Neuronal stem cell (in vitro differentiated cells): ENCODE measurements around the gene SOX1.
A peak's percentile ranks its signal among the peaks of the same experiment; 100 is the strongest.

Experiments
- DNase-seq: peaks from one replicate; pipeline ENCODE4 v3.0.0-alpha.2; 2013; ENCODE audit warnings: low spot score
- H2AFZ ChIP-seq: one replicate; pipeline ENCODE4 v1.6.1; 2013; ENCODE audit warnings: mild to moderate bottlenecking, low read length, inconsistent platforms
- H2AK5ac ChIP-seq: 2 replicates; pipeline ENCODE4 v1.6.1; 2013; ENCODE audit warnings: low read depth, mild to moderate bottlenecking, inconsistent platforms, low read length, moderate library complexity, mixed read lengths
- H2BK120ac ChIP-seq: 2 replicates; pipeline ENCODE4 v1.6.1; 2013; ENCODE audit warnings: low read depth, mild to moderate bottlenecking, inconsistent platforms, low read length, moderate library complexity, mixed read lengths
- H2BK12ac ChIP-seq: one replicate; pipeline ENCODE4 v1.6.1; 2013; ENCODE audit warnings: low read length, inconsistent platforms
- H2BK15ac ChIP-seq: 2 replicates; pipeline ENCODE4 v1.6.1; 2013; ENCODE audit warnings: mild to moderate bottlenecking, low read length, inconsistent platforms, mixed read lengths
- H2BK5ac ChIP-seq: one replicate; pipeline ENCODE4 v1.6.1; 2013; ENCODE audit warnings: inconsistent platforms, mild to moderate bottlenecking, low read length, moderate library complexity
- H3K14ac ChIP-seq: one replicate; pipeline ENCODE4 v1.6.1; 2013; ENCODE audit warnings: low read length, inconsistent platforms
- H3K18ac ChIP-seq: 2 replicates; pipeline ENCODE4 v1.6.1; 2013; ENCODE audit warnings: low read length, inconsistent platforms
- H3K23ac ChIP-seq: 2 replicates; pipeline ENCODE4 v1.6.1; 2013; ENCODE audit warnings: low read depth, mild to moderate bottlenecking, mixed read lengths, low read length, inconsistent platforms; ENCODE audit not compliant: poor library complexity
- H3K27ac ChIP-seq: replicated peaks from 3 replicates; pipeline ENCODE4 v1.5.1; 2013; ENCODE audit warnings: low read length, inconsistent platforms
- H3K27me3 ChIP-seq, 3 experiments: 2 replicates each; pipeline ENCODE4 v1.6.1; 2013; ENCODE audit warnings: low read length in 3 of 3, mild to moderate bottlenecking in 2 of 3, inconsistent platforms in 1 of 3, low read depth in 1 of 3, mixed read lengths in 1 of 3, moderate library complexity in 1 of 3; ENCODE audit not compliant: control insufficient read depth in 3 of 3, insufficient read depth in 3 of 3
- H3K36me3 ChIP-seq, 2 donors: replicated peaks in 1 of 2; 2 replicates each; pipeline ENCODE4 v1.6.1; 2013; ENCODE audit warnings: low read length in 2 of 2; ENCODE audit not compliant: control insufficient read depth in 2 of 2, insufficient read depth in 2 of 2
- H3K4ac ChIP-seq: 2 replicates; pipeline ENCODE4 v1.6.1; 2013; ENCODE audit warnings: inconsistent platforms, mild to moderate bottlenecking, low read length, moderate library complexity
- H3K4me1 ChIP-seq, 2 donors: 1 replicate in 1 of 2; 2 replicates in 1 of 2; pipeline ENCODE4 v1.6.1; 2013; ENCODE audit warnings: low read length in 2 of 2, low read depth in 1 of 2; ENCODE audit not compliant: control insufficient read depth in 2 of 2, insufficient read depth in 1 of 2
- H3K4me2 ChIP-seq: one replicate; pipeline ENCODE4 v1.6.1; 2013; ENCODE audit warnings: mild to moderate bottlenecking, low read length, inconsistent platforms; ENCODE audit not compliant: insufficient read depth, poor library complexity, severe bottlenecking
- H3K4me3 ChIP-seq, 2 donors: 2 replicates each; pipeline ENCODE4 v1.5.1; 2013; ENCODE audit warnings: low read length in 2 of 2, mild to moderate bottlenecking in 2 of 2, inconsistent platforms in 1 of 2, moderate library complexity in 1 of 2
- H3K79me1 ChIP-seq: one replicate; pipeline ENCODE4 v1.6.1; 2013; ENCODE audit warnings: low read depth, mild to moderate bottlenecking, inconsistent platforms, low read length, moderate library complexity
- H3K9ac ChIP-seq: one replicate; pipeline ENCODE4 v1.6.1; 2013; ENCODE audit warnings: mild to moderate bottlenecking, low read depth, low read length, inconsistent platforms; ENCODE audit not compliant: poor library complexity
- H3K9me3 ChIP-seq, 2 donors: replicated peaks in 1 of 2; 2 replicates each; pipeline versions ENCODE3 to v1.6.1; 2013; ENCODE audit warnings: low read length in 2 of 2, mild to moderate bottlenecking in 2 of 2, inconsistent platforms in 1 of 2, low read depth in 1 of 2, mixed read lengths in 1 of 2, moderate library complexity in 1 of 2; ENCODE audit not compliant: control insufficient read depth in 2 of 2, insufficient read depth in 1 of 2
- H4K8ac ChIP-seq: one replicate; pipeline ENCODE4 v1.6.1; 2013; ENCODE audit warnings: low read depth, mild to moderate bottlenecking, inconsistent platforms, low read length, moderate library complexity
- H4K91ac ChIP-seq: one replicate; pipeline ENCODE4 v1.6.1; 2013; ENCODE audit warnings: low read length, low read depth, mild to moderate bottlenecking, inconsistent platforms; ENCODE audit not compliant: poor library complexity
- WGBS, 2 donors: extraction: QIAGEN DNeasy Blood & Tissue Kit; methylation state at CpG; one replicate each; pipeline ENCODE4 v1.1.7; 2013; ENCODE audit warnings: missing lambda C conversion rate in 2 of 2, mixed read lengths in 1 of 2; ENCODE audit not compliant: insufficient read length in 2 of 2, insufficient replicate concordance in 1 of 2; ENCODE audit errors: extremely low coverage in 2 of 2; 5-methylcytosine and 5-hydroxymethylcytosine counted together

SOX1 gene

GRCh38 chr13:112111239-112111857, 44.4 kb downstream of the SOX1 start:
- H2AFZ ChIP-seq = no peak overlapping the region
- no peak overlapping the region for H2AK5ac ChIP-seq
- H2BK15ac ChIP-seq = no peak overlapping the region
- H3K27me3 ChIP-seq = no peaks in the 10 kb centered on the region
- H3K27ac ChIP-seq = no peak overlapping the region
- H3K36me3 ChIP-seq = peaks cover 0 to 20% of the 10 kb centered on the region in 2 donors
- no CpG with 5 or more reads among the region's 10 CpGs for whole genome bisulfite sequencing, 2 donors
- H3K4me2 ChIP-seq = no peak overlapping the region
- H4K91ac ChIP-seq = no peak overlapping the region
- no peak overlapping the region for H3K4ac ChIP-seq
- no peak overlapping the region for H2BK120ac ChIP-seq
- no peak overlapping the region for H3K18ac ChIP-seq
- no peak overlapping the region for H4K8ac ChIP-seq
- H3K4me1 ChIP-seq = peaks cover 12 to 47% of the 10 kb centered on the region in 2 donors
- H3K23ac ChIP-seq = no peak overlapping the region
- no peak for DNase-seq
- no peak overlapping the region for H3K9ac ChIP-seq
- no peak overlapping the region for H2BK12ac ChIP-seq
- H3K79me1 ChIP-seq = no peaks in the 10 kb centered on the region
- H3K4me3 ChIP-seq = no peak overlapping the region
- H2BK5ac ChIP-seq = no peak overlapping the region
- peaks cover 0 to 1% of the 10 kb centered on the region in 2 donors for H3K9me3 ChIP-seq
- no peak overlapping the region for H3K14ac ChIP-seq

- Histone ChIP-seq H3K4me2 (no peak overlapping the region), H3K27me3 (no peaks in the 10 kb centered on the region)
- DNase-seq = no peak
Measured at GRCh38 chr13:112112534-112113276, 45.8 kb downstream of the SOX1 start.

DNA sequence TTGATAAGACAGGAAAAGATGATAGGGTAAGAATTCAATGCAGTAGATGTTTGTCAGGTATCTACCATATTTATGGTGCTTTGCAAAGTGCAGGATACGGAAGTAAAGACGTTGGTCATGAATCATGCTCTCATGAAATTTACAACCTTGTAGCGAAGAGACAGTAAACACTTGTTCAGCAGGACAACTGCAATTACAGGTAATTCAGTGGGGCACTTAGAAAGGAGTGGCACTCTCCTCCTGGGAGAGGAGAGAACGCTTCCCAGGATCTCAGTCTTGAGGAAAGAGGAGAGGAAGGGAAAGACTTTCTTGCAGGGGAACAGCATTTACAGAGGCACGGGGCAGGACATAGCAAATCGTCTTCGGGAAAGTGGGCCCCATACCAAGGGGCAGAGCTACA, 46.4 kb downstream of the SOX1 start:
- H3K79me1 ChIP-seq = no peaks in the 10 kb centered on the region

More at GRCh38 chr13:112112534-112113276, 45.8 kb downstream of the SOX1 start:
- Histone ChIP-seq H3K9me3 (peaks cover 0 to 1% of the 10 kb centered on the region in 2 donors), H3K4ac (no peak overlapping the region), H4K8ac (no peak overlapping the region), H3K14ac (peak overlapping the region; percentile 5), H2BK5ac (no peak overlapping the region), H3K36me3 (peaks cover 0 to 14% of the 10 kb centered on the region in 2 donors), H3K23ac (peak overlapping the region; percentile 3), H3K9ac (no peak overlapping the region), H2BK12ac (peak overlapping the region; percentile 16), H3K4me3 (no peak overlapping the region), H3K79me1 (no peaks in the 10 kb centered on the region), H3K27ac (no peak overlapping the region), H4K91ac (no peak overlapping the region), H2AK5ac (peak overlapping the region; percentile 51), H2AFZ (no peak overlapping the region), H2BK15ac (peak overlapping the region; percentile 77), H3K4me1 (peaks cover 3 to 34% of the 10 kb centered on the region in 2 donors), H3K18ac (peak overlapping the region; percentile 56), H2BK120ac (peak overlapping the region; percentile 58)
- WGBS, 2 donors = no CpG with 5 or more reads among the region's 15 CpGs

DNA sequence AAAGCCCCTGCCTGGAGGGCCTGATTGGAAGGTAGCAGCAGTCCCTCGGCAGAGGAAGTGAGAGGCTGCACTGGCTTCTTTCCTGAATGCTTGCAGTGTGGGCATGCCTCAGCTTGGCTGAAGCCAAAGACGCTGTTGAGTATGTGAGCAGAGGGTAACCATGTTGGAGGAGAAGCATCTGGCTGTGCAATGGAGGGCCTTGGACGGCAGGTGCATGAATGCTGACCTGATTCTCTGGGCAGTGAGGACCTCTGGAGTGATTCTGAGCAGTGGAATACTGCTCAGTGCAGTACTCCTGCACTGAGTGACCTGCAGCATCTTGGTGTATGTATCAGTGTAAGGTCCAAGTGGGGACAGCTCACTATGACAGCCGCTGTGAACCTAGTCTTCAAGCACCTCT, 46.9 kb downstream of the SOX1 start:
- Histone ChIP-seq H3K23ac (no peak overlapping the region), H2AK5ac (peak overlapping the region; percentile 44), H3K18ac (peak overlapping the region; percentile 51), H3K27me3 (no peaks in the 10 kb centered on the region), H4K8ac (no peak overlapping the region), H3K4ac (no peak overlapping the region), H3K4me1 (peaks cover 3 to 33% of the 10 kb centered on the region in 2 donors), H3K36me3 (peaks cover 0 to 3% of the 10 kb centered on the region in 2 donors), H3K4me3 (no peak overlapping the region), H3K9ac (no peak overlapping the region), H2BK12ac (no peak overlapping the region), H3K9me3 (peaks cover 0 to 1% of the 10 kb centered on the region in 2 donors), H3K79me1 (no peaks in the 10 kb centered on the region), H2BK15ac (no peak overlapping the region), H3K14ac (no peak overlapping the region), H2BK5ac (peak overlapping the region; percentile 7), H2AFZ (no peak overlapping the region), H3K4me2 (no peak overlapping the region), H2BK120ac (no peak overlapping the region), H3K27ac (no peak overlapping the region), H4K91ac (no peak overlapping the region)
- WGBS, 2 donors = no CpG with 5 or more reads among the region's 4 CpGs
- no peak for DNase-seq

More for the DNA sequence above, 46.4 kb downstream of the SOX1 start:
- Histone ChIP-seq H3K18ac (no peak overlapping the region), H2BK15ac (no peak overlapping the region), H3K27me3 (no peaks in the 10 kb centered on the region), H3K4ac (no peak overlapping the region), H4K91ac (no peak overlapping the region), H3K9ac (no peak overlapping the region), H4K8ac (no peak overlapping the region), H3K9me3 (peaks cover 0 to 1% of the 10 kb centered on the region in 2 donors), H2BK120ac (no peak overlapping the region), H2BK12ac (no peak overlapping the region), H3K14ac (no peak overlapping the region), H3K4me1 (peaks cover 3 to 33% of the 10 kb centered on the region in 2 donors), H2BK5ac (no peak overlapping the region), H3K4me3 (no peak overlapping the region), H2AFZ (no peak overlapping the region), H2AK5ac (no peak overlapping the region), H3K23ac (no peak overlapping the region), H3K4me2 (no peak overlapping the region), H3K36me3 (peaks cover 0 to 8% of the 10 kb centered on the region in 2 donors), H3K27ac (no peak overlapping the region)
- no CpG with 5 or more reads among the region's 7 CpGs for WGBS, 2 donors
- no peak for DNase-seq
